K562 (cell line): ENCODE results near the gene GIPC3. TPM values are rescaled to one million over a fixed set of nuclear protein-coding genes. Genes with fewer than 3 reads are reported as not detected.

Experiments used
- ATF6 ChIP-seq: sonication (generic); formaldehyde crosslinking; IDR thresholded peaks from 2 replicates; pipeline ENCODE4 v1.4.0; 2020; ENCODE audit warnings: mild to moderate bottlenecking, missing genetic modification reagents
- CEBPB ChIP-seq: fragments of 450-650 bp; IDR thresholded peaks from 2 replicates; pipeline ENCODE4 v1.6.1; 2016; ENCODE audit warnings: missing genetic modification characterization, missing compliant biosample characterization
- CTCFL ChIP-seq: IDR thresholded peaks from 2 replicates; pipeline ENCODE4 v1.6.1; 2011; ENCODE audit warnings: borderline replicate concordance, low read depth, mild to moderate bottlenecking, moderate library complexity, low read length; ENCODE audit not compliant: insufficient read depth, poor library complexity, severe bottlenecking
- GABPB1 ChIP-seq: sonication (generic); formaldehyde crosslinking; IDR thresholded peaks from 2 replicates; pipeline ENCODE4 v1.8.0; 2022; ENCODE audit warnings: mild to moderate bottlenecking, missing genetic modification reagents
- HLTF ChIP-seq: fragments of 450-650 bp; IDR thresholded peaks from 2 replicates; pipeline ENCODE4 v1.6.1; 2016
- MAZ ChIP-seq, 2 experiments: fragments of 450-650 bp in 1 of 2; sonication (generic) in 1 of 2; formaldehyde crosslinking; IDR thresholded peaks in 1 of 2; conservative IDR thresholded peaks in 1 of 2; 2 replicates each; pipeline versions ENCODE4 v1.4.0 to v1.5.0; 2020; ENCODE audit warnings: mild to moderate bottlenecking in 1 of 2, missing genetic modification reagents in 1 of 2
- MXD1 ChIP-seq: fragments of 250-450 bp; sonication (Bioruptor Pico); IDR thresholded peaks from 2 replicates; pipeline ENCODE4 v1.8.0; 2021; ENCODE audit warnings: borderline replicate concordance, mild to moderate bottlenecking, moderate library complexity; ENCODE audit not compliant: poor library complexity, severe bottlenecking
- NFIC ChIP-seq: fragments of 450-650 bp; IDR thresholded peaks from 2 replicates; pipeline ENCODE4 v1.6.1; 2017; ENCODE audit warnings: mild to moderate bottlenecking, inconsistent platforms
- NFIX ChIP-seq: fragments of 250-450 bp; sonication (Bioruptor Pico); IDR thresholded peaks from 2 replicates; pipeline ENCODE4 v1.4.0; 2020; ENCODE audit warnings: low read depth, mild to moderate bottlenecking, moderate library complexity
- PRPF4 ChIP-seq: fragments of 200-400 bp; formaldehyde crosslinking; IDR thresholded peaks from one replicate; pipeline ENCODE4 v1.6.1; 2017; ENCODE audit warnings: low read length, low read depth, mild to moderate bottlenecking; ENCODE audit not compliant: insufficient read depth, poor library complexity, severe bottlenecking
- RB1 ChIP-seq: fragments of 450-650 bp; IDR thresholded peaks from 2 replicates; pipeline ENCODE4 v1.6.1; 2017; ENCODE audit warnings: low read depth, mild to moderate bottlenecking
- RBFOX2 ChIP-seq: fragments of 200-400 bp; formaldehyde crosslinking; IDR thresholded peaks from 2 replicates; pipeline ENCODE4 v1.6.1; 2017; ENCODE audit warnings: low read depth, mild to moderate bottlenecking, low read length, moderate library complexity
- SIN3A ChIP-seq, 2 experiments: fragments of 150-350 bp in 1 of 2; IDR thresholded peaks; 2 replicates each; pipeline ENCODE4 v1.6.1; 2011 to 2016; ENCODE audit warnings: borderline replicate concordance in 2 of 2, low read depth in 2 of 2, low read length in 2 of 2, mild to moderate bottlenecking in 2 of 2, moderate library complexity in 2 of 2; ENCODE audit not compliant: control insufficient read depth in 1 of 2
- SP1 ChIP-seq: sonication (generic); formaldehyde crosslinking; IDR thresholded peaks from 2 replicates; pipeline ENCODE4 v1.8.1; 2022; ENCODE audit warnings: mild to moderate bottlenecking, missing genetic modification reagents
- TAF15 ChIP-seq: fragments of 200-400 bp; formaldehyde crosslinking; IDR thresholded peaks from 2 replicates; pipeline ENCODE4 v1.6.1; 2017; ENCODE audit warnings: mild to moderate bottlenecking, low read depth, low read length, moderate library complexity
- TSC22D4 ChIP-seq: fragments of 450-650 bp; IDR thresholded peaks from 2 replicates; pipeline ENCODE4 v1.6.1; 2016; ENCODE audit warnings: missing genetic modification characterization, missing biosample characterization, control low read depth
- XRCC5 ChIP-seq: fragments of 200-400 bp; formaldehyde crosslinking; IDR thresholded peaks from 2 replicates; pipeline ENCODE4 v1.6.1; 2017; ENCODE audit warnings: low read depth, mild to moderate bottlenecking, low read length
- ZBTB26 ChIP-seq: fragments of 450-650 bp; formaldehyde crosslinking; IDR thresholded peaks from 2 replicates; pipeline ENCODE4 v1.4.0; 2022; ENCODE audit warnings: missing genetic modification characterization
- ZBTB7A ChIP-seq: IDR thresholded peaks from 2 replicates; pipeline ENCODE4 v1.6.1; 2011; ENCODE audit warnings: low read depth, mild to moderate bottlenecking, low read length, moderate library complexity, borderline replicate concordance; ENCODE audit not compliant: control insufficient read depth
- ZFX ChIP-seq: sonication (generic); formaldehyde crosslinking; IDR thresholded peaks from 2 replicates; pipeline ENCODE4 v1.8.0; 2022; ENCODE audit warnings: mild to moderate bottlenecking, missing genetic modification reagents, moderate library complexity
- polyA plus RNA-seq, 8 experiments: library from polyadenylated mRNA; depleted of rRNA in 4 of 8; stranded (reverse) in 5 of 8; unstranded in 3 of 8; fragments of >200 nt; fragmentation: Nextera tagmentation in 2 of 8; fragmentation: Illumina TruSeq in 1 of 8; extraction: Ambion mirVana in 2 of 8; extraction: Trizol in 1 of 8; gene quantifications; 2 replicates each; pipeline versions ENCODE4 v1.2.1 to v1.2.3, GENCODE V29; 2011 to 2014; ENCODE audit warnings: inconsistent platforms in 1 of 8, missing spikeins in 1 of 8
- total RNA-seq, 7 experiments: library from RNA; depleted of rRNA in 6 of 7; stranded (reverse); fragments of >200 nt in 6 of 7; fragmentation: Illumina TruSeq in 2 of 7; extraction: Trizol in 2 of 7; gene quantifications; 2 replicates each; pipeline versions ENCODE4 v1.2.1 to v1.2.3, GENCODE V29; 2011 to 2021; ENCODE audit warnings: low replicate concordance in 1 of 7

GIPC3 gene
- total and polyA plus RNA-seq, 9 of the 15 experiments (the other 6 are each of a cell fraction or from before 2014, with no cell fraction given) = 0.03 to 3.6 (median 1.5) TPM; not detected in 1

- TF ChIP-seq ZBTB7A = peak; percentile 54; the same call in 1 of the 2 replicates
- no peak; a peak in 1 of 4 replicates for TF ChIP-seq SIN3A (IDR thresholded peaks at IDR 0.05; ENCODE audit: borderline replicate concordance in 2 of 2, control insufficient read depth in 1 of 2, low read depth in 2 of 2, low read length in 2 of 2)
- no peak for TF ChIP-seq NFIX (CRISPR knock-in tag)
- no peak for TF ChIP-seq PRPF4
- TF ChIP-seq TSC22D4 = no peak
- TF ChIP-seq HLTF = no peak
- no peak for TF ChIP-seq MXD1 (CRISPR knock-in tag)
- TF ChIP-seq TAF15 = no peak
- TF ChIP-seq MAZ (CRISPR knock-in tag; conservative IDR thresholded peaks at IDR 0.05 in 1 of 2, IDR thresholded peaks at IDR 0.05 in 1 of 2) = peak; percentile 73 to 93
- no peak for TF ChIP-seq ZBTB26 (CRISPR knock-in tag)
- 0 out of 2 replicates have a peak, but pooled peaks have one; percentile 10 for TF ChIP-seq NFIC
- peak; percentile 61; the same call in 1 of the 2 replicates for TF ChIP-seq XRCC5
- TF ChIP-seq RBFOX2 = peak; percentile 50; the same call in 1 of the 2 replicates
- TF ChIP-seq CEBPB (tag) = no peak
- peak; percentile 82 for TF ChIP-seq RB1
- TF ChIP-seq GABPB1 (CRISPR knock-in tag) = peak; percentile 61; the same call in 1 of the 2 replicates
- TF ChIP-seq CTCFL = peak; percentile 89
- no peak for TF ChIP-seq ATF6 (CRISPR knock-in tag)
- TF ChIP-seq ZFX (CRISPR knock-in tag) = peak; percentile 36
- peak; percentile 54; the same call in 1 of the 2 replicates for TF ChIP-seq SP1
Measured at GRCh38 chr19:3618144-3618810, 33.0 kb downstream of the GIPC3 start (continued).
